HG02798 (cell line): ENCODE measurements around the gene NEGR1.
A peak's percentile ranks its signal among the peaks of the same experiment; 100 is the strongest.

ENCODE experiments used
- ATAC-seq: cut with Tn5 transposase; IDR thresholded peaks from one replicate; pipeline ENCODE4 v1.9.1; 2021; ENCODE audit warnings: mild to moderate bottlenecking; ENCODE audit not compliant: unreplicated experiment, poor library complexity

The NEGR1 gene

DNA sequence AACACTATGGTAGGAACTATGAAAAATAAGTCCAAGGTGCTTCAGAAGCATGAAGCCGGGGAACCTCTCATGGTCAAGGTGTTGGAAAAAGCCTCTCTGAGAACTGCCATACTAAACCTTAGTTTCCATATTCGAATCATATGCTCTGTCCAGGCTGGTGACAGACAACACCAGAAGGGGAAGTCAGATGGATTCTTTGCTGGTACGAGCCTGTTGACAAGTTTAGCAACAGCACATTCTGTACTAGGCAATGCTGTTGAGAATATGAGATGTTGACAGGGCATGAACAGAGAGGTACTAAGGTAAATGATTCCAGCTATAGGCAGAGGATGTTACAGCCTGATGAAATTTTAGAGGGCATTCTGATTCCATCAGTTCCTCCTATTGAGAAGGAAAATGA is 740.2 kb downstream of the NEGR1 start:
- ATAC-seq: no peak

DNA sequence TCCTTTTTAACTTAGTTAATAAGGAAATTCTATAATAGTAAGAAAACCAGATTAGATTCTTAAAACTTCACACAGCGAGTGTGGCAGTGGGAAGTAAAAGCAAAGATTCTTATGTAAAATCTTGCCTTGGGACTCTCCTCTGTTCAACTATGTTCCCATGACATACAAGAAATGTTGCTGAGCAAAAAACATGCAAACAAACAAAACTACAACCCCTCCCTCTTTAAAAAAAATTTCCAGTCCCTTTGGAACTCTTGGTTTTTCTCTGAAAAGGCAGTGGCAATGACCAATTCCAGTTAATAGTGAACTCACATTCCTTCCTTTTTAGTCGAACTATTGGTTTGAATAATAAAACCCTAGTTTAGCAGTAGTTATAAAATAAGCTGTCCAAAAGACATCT is 748.4 kb downstream of the NEGR1 start:
- ATAC-seq: no peak

DNA sequence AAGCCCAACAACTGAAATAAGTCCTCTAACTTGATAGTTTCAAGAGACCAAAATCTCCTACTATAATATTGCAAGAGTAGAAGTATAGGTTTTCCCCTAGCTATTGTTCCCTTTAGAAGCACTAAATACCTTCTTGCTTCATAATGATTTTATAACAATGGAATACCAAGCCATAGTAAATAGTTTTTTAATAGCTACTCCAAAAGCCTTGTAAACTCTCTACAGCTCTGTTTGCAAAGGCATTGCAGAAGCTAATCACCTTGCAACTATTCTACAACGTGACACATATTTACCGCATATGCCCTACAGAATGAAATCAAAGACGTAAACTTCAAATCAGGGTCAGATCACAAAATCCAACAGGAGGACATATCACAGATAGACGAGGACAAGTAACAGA is 750.0 kb downstream of the NEGR1 start:
- no peak for ATAC-seq

- ATAC-seq: no peak
Measured at GRCh38 chr1:71526824-71527223, 755.5 kb downstream of the NEGR1 start.

- no peak for ATAC-seq
Measured at GRCh38 chr1:71522721-71523120, 759.6 kb downstream of the NEGR1 start.

GRCh38 chr1:71521655-71522264 is 760.6 kb downstream of the NEGR1 start:
- ATAC-seq: peak; percentile 49

- ATAC-seq: no peak
Measured at GRCh38 chr1:71511505-71511904, 770.8 kb downstream of the NEGR1 start.

DNA sequence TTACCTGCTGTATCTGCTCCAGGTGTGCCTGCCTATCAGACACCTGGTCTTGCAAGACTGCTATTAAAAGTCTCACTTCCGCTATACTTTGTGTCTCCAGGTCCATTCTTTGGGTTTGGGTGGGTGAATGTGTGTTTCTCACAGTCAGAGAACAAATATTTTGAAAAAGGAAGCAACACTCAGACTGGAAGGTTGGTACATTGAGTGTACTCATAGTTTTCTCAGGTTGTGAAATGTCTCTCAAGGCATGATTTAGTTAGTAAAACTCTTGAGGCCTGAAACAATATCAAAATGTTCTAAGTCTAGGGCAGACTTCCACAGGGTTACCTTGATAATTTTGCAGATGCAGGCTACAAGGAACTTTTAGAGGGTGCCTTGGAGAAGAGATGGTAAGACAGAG is 771.6 kb downstream of the NEGR1 start:
- ATAC-seq: no peak

DNA sequence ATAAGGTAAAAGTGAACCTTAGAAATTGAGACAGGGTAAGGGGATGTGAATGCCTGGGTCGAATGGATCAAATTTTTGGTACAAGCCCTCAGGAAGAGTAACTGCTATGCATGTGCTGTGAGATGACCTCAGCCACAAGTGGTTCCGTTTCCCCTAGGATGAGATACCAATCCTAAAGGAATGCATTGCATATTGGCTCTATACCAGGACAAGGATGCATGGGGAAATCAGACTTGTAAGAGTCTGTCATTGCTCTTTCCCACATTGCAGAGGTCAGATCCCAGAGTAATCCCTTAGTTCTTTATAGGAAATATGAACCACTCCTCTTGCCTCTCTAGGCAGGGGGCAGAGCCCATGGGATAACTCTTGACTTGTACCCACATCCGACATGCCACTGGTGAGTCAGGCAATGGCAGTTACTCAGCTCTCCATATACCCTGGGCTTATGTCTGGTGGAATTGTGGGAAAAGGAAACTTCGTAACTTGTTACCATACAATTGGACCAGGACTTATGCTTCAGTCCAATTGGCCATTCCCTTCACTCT is 773.2 kb downstream of the NEGR1 start:
- no peak for ATAC-seq

DNA sequence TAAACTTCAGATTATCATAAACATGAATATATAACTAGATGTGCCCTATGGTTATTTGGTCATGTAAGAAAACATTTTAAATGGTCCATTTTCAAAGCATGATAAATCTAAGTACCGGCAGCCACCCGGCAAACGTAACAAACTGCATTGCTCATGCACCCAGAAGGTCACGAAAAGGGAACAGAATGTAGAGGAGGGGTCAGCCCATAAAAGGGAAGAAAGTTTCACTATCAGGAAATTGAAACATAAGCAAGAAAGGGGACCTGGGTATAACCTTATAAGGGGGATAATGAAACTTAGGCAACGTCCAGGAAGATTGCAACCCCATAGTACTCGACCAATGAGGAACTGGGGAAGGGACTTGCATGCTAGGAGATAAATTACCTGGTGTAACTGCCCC is 780.3 kb downstream of the NEGR1 start:
- ATAC-seq: no peak

GRCh38 chr1:71498542-71498941 is 783.8 kb downstream of the NEGR1 start:
- no peak for ATAC-seq

DNA sequence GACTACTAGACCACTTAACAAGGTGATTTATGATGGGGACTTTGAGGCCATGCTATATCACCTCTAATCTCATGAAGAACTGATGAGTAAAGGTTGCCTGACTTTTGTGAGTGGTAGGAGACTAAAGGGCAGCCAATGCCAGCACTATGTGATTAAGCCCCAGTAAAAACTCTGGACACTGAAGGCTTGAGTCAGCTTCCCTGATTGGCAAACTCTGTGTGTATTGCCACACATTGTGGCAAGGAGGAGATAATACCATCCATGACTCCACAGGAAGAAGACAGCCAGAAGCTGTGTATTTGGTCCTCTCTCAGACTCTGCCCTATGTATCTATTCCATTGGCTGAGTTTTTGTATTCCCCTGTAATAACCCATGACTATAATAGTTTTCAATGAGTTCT is 788.2 kb downstream of the NEGR1 start:
- ATAC-seq: no peak

DNA sequence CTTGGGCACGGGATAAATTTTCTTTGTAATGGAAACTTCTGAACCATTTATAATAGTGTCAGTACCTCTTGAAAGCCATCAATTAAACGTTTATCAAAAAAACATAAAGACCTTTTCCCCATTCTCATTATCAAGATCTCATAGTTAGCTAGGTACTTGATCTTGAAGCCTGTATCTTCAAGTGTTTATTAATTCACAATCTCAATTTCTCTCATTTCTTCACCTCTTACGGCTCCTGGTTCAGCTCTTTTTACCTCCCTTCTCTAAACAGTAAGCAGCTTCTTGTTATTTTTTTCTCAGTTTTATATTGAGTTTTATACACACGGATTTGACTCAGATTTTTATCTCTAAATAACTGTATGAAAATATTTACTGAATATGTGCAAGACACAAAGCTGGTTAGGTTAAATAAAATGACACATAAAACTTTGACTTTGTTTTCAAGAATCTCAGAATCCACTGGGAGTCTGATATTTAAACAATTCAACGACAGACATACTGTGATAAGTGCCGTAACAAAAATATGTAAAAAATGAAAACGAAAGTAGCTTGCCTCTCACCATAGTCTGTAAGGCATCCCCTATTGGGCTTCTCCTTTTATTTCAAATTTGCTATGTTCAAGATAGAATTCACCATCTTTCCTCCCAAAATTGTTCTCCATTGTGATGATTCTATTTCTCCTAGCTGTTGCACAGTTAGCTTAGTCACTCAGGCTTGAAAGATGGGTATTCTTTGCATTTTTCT is 789.9 kb downstream of the NEGR1 start:
- no peak for ATAC-seq

DNA sequence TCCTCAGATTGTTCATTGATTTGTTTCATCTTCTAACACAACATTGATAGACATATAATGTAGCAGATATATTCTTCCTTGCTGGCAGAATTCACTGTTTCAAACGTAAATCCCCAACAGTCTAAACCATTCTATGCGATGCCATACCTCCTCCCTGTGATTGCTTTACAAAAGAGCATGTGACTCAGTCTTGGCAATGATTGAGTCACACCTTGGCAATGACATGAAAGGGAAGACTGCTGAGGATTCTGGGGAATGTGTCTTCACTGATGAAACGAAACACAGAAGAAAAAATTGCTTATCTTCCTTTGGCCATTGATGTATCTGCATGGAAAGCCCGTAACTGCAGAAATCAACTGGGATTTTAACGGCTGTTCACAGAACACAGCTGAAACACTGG is 791.9 kb downstream of the NEGR1 start:
- ATAC-seq: no peak

- no peak for ATAC-seq
Measured at GRCh38 chr1:71488555-71489252, 793.6 kb downstream of the NEGR1 start.

GRCh38 chr1:71473331-71473730 is 809.0 kb downstream of the NEGR1 start:
- no peak for ATAC-seq

GRCh38 chr1:71465093-71465492 is 817.2 kb downstream of the NEGR1 start:
- ATAC-seq: no peak

DNA sequence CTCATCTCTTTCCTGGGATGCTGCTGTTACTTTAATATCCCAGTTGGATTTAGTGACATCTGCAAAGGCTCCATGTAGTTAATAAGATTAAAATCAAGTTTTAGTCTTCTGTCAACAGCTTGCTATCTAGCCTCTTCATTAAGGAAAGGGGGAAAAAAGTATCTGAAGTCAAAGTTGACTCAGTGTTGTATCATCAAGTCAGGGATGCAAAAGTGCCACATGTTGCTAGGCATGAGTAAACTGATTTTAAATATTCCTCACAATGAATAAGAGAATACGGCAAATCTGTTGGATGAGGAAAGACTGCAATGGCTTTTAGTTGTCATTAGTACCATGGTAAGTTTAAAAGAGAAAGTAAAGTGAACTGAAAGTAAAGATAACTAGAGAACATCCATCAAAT is 818.3 kb downstream of the NEGR1 start:
- ATAC-seq: no peak

- no peak for ATAC-seq
Measured at GRCh38 chr1:71463144-71463543, 819.2 kb downstream of the NEGR1 start.

DNA sequence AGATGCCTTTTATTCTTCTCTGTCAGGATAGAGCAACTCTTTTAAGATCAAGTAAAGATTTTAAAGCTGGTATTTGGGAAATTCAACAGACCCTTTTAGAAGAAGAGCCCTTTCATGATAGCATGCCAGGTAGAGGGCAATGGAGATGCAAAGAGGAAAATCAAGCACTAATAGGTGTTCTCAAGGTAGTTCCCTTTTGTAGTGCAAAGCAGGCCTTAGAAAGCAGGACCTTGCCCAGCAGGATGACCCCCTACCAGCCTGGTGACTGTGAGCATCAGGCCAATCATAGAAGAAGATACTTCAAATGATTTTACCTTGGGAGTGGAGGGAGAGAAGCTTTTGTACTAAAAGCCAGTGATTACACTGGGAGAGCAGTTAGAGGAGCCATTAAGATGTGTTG is 820.1 kb downstream of the NEGR1 start:
- ATAC-seq: no peak

- no peak for ATAC-seq
Measured at GRCh38 chr1:71461416-71461815, 820.9 kb downstream of the NEGR1 start.
